PC-3 (cell line): ENCODE results near the gene CEACAM21.

Source experiments
- CTCF ChIP-seq: fragments of 300-600 bp; sonication (generic); conservative IDR thresholded peaks from 2 replicates; pipeline ENCODE4 v1.5.1; 2017; ENCODE audit warnings: antibody characterized with exemption, low read depth, mild to moderate bottlenecking, low read length
- EZH2 ChIP-seq: fragments of 300-600 bp; sonication (generic); IDR thresholded peaks from one replicate; pipeline ENCODE4 v1.6.1; 2017; ENCODE audit warnings: antibody characterized with exemption, mild to moderate bottlenecking, low read length; ENCODE audit not compliant: unreplicated experiment
- EZH2phosphoT487 ChIP-seq: fragments of 300-600 bp; sonication (generic); IDR thresholded peaks from 2 replicates; pipeline ENCODE4 v1.6.1; 2018; ENCODE audit warnings: mild to moderate bottlenecking, antibody characterized with exemption, low read length, borderline replicate concordance

- TF ChIP-seq CTCF (no peak), EZH2 (no peak), EZH2phosphoT487 (no peak)
Observed at GRCh38 chr19:41528106-41528505, 47.9 kb upstream of the CEACAM21 start.
